ENCODE data around the gene LMBR1.
"Not testable (repeated sequence)": the region's sequence is repeated elsewhere in the genome, so short reads cannot be mapped to it uniquely, and the experiment has no call there.

Gene LMBR1

GRCh38 chr7:156920487-156921373, 27.7 kb upstream of the LMBR1 start:
- H3K4me1 ChIP-seq (ENCODE audit: insufficient read depth, low read length); H2AFZ ChIP-seq (ENCODE audit: low read depth, low read length); H3K4me3 ChIP-seq (ENCODE audit: low read length); H3K36me3 ChIP-seq (ENCODE audit: insufficient read depth, low read length); H3K27me3 ChIP-seq (ENCODE audit: insufficient read depth, low read length); H3K9me3 ChIP-seq (ENCODE audit: low read length): not testable (repeated sequence)

GRCh38 chr7:156920076-156920475, 27.1 kb upstream of the LMBR1 start:
- no peaks in the 10 kb centered on the region for H3K36me3 ChIP-seq (ENCODE audit: insufficient read depth, low read length)
- H2AFZ ChIP-seq (ENCODE audit: low read depth, low read length) = no peak overlapping the region
- H3K4me1 ChIP-seq (ENCODE audit: insufficient read depth, low read length) = peaks cover 2% of the 10 kb centered on the region
- H3K9me3 ChIP-seq (ENCODE audit: low read length) = peaks cover 2% of the 10 kb centered on the region
- no peaks in the 10 kb centered on the region for H3K27me3 ChIP-seq (ENCODE audit: insufficient read depth, low read length)
- H3K4me3 ChIP-seq (ENCODE audit: low read length) = no peak overlapping the region

- Histone ChIP-seq H3K9me3 (ENCODE audit: low read length) (peaks cover 2% of the 10 kb centered on the region), H3K4me3 (ENCODE audit: low read length) (no peak overlapping the region), H3K36me3 (ENCODE audit: insufficient read depth, low read length) (no peaks in the 10 kb centered on the region), H3K27me3 (ENCODE audit: insufficient read depth, low read length) (no peaks in the 10 kb centered on the region), H2AFZ (ENCODE audit: low read depth, low read length) (no peak overlapping the region), H3K4me1 (ENCODE audit: insufficient read depth, low read length) (peaks cover 2% of the 10 kb centered on the region)
These were observed 26.2 kb upstream of the LMBR1 start for GRCh38 chr7:156919132-156919713.

GRCh38 chr7:156918635-156919034, 25.7 kb upstream of the LMBR1 start:
- Histone ChIP-seq H3K36me3 (ENCODE audit: insufficient read depth, low read length) (no peaks in the 10 kb centered on the region), H3K4me1 (ENCODE audit: insufficient read depth, low read length) (peaks cover 2% of the 10 kb centered on the region), H3K4me3 (ENCODE audit: low read length) (no peak overlapping the region), H3K9me3 (ENCODE audit: low read length) (peaks cover 2% of the 10 kb centered on the region), H3K27me3 (ENCODE audit: insufficient read depth, low read length) (no peaks in the 10 kb centered on the region), H2AFZ (ENCODE audit: low read depth, low read length) (no peak overlapping the region)

- not testable (repeated sequence) for H3K9me3 ChIP-seq (ENCODE audit: low read length); H2AFZ ChIP-seq (ENCODE audit: low read depth, low read length); H3K4me1 ChIP-seq (ENCODE audit: insufficient read depth, low read length); H3K4me3 ChIP-seq (ENCODE audit: low read length); H3K27me3 ChIP-seq (ENCODE audit: insufficient read depth, low read length); H3K36me3 ChIP-seq (ENCODE audit: insufficient read depth, low read length)
These were observed 16.7 kb upstream of the LMBR1 start for GRCh38 chr7:156909574-156910252.

- H3K9me3 ChIP-seq (ENCODE audit: low read length) = no peaks in the 10 kb centered on the region
- H3K36me3 ChIP-seq (ENCODE audit: insufficient read depth, low read length) = no peaks in the 10 kb centered on the region
- no peak overlapping the region for H3K4me3 ChIP-seq (ENCODE audit: low read length)
- no peaks in the 10 kb centered on the region for H3K27me3 ChIP-seq (ENCODE audit: insufficient read depth, low read length)
- no peaks in the 10 kb centered on the region for H3K4me1 ChIP-seq (ENCODE audit: insufficient read depth, low read length)
- no peak overlapping the region for H2AFZ ChIP-seq (ENCODE audit: low read depth, low read length)
These were observed 14.7 kb upstream of the LMBR1 start for GRCh38 chr7:156907656-156908055.

GRCh38 chr7:156906200-156906649, 13.2 kb upstream of the LMBR1 start:
- no peaks in the 10 kb centered on the region for H3K9me3 ChIP-seq (ENCODE audit: low read length)
- no peak overlapping the region for H3K4me3 ChIP-seq (ENCODE audit: low read length)
- H3K27me3 ChIP-seq (ENCODE audit: insufficient read depth, low read length) = no peaks in the 10 kb centered on the region
- no peaks in the 10 kb centered on the region for H3K36me3 ChIP-seq (ENCODE audit: insufficient read depth, low read length)
- H3K4me1 ChIP-seq (ENCODE audit: insufficient read depth, low read length) = no peaks in the 10 kb centered on the region
- no peak overlapping the region for H2AFZ ChIP-seq (ENCODE audit: low read depth, low read length)

GRCh38 chr7:156903232-156903909, 10.4 kb upstream of the LMBR1 start:
- Histone ChIP-seq H3K4me3 (ENCODE audit: low read length) (no peak overlapping the region), H3K36me3 (ENCODE audit: insufficient read depth, low read length) (no peaks in the 10 kb centered on the region), H3K9me3 (ENCODE audit: low read length) (no peaks in the 10 kb centered on the region), H3K4me1 (ENCODE audit: insufficient read depth, low read length) (no peaks in the 10 kb centered on the region), H2AFZ (ENCODE audit: low read depth, low read length) (no peak overlapping the region), H3K27me3 (ENCODE audit: insufficient read depth, low read length) (no peaks in the 10 kb centered on the region)

GRCh38 chr7:156900093-156900492, 7.1 kb upstream of the LMBR1 start:
- H2AFZ ChIP-seq (ENCODE audit: low read depth, low read length); H3K4me1 ChIP-seq (ENCODE audit: insufficient read depth, low read length); H3K9me3 ChIP-seq (ENCODE audit: low read length); H3K27me3 ChIP-seq (ENCODE audit: insufficient read depth, low read length); H3K4me3 ChIP-seq (ENCODE audit: low read length); H3K36me3 ChIP-seq (ENCODE audit: insufficient read depth, low read length): not testable (repeated sequence)

- no peaks in the 10 kb centered on the region for H3K4me1 ChIP-seq (ENCODE audit: insufficient read depth, low read length)
- no peak overlapping the region for H2AFZ ChIP-seq (ENCODE audit: low read depth, low read length)
- no peaks in the 10 kb centered on the region for H3K36me3 ChIP-seq (ENCODE audit: insufficient read depth, low read length)
- H3K4me3 ChIP-seq (ENCODE audit: low read length) = no peak overlapping the region
- H3K9me3 ChIP-seq (ENCODE audit: low read length) = no peaks in the 10 kb centered on the region
- no peaks in the 10 kb centered on the region for H3K27me3 ChIP-seq (ENCODE audit: insufficient read depth, low read length)
These were observed 6.0 kb upstream of the LMBR1 start for GRCh38 chr7:156898938-156899337.

GRCh38 chr7:156897673-156898072, 4.7 kb upstream of the LMBR1 start:
- Histone ChIP-seq H3K36me3 (ENCODE audit: insufficient read depth, low read length) (no peaks in the 10 kb centered on the region), H3K9me3 (ENCODE audit: low read length) (no peaks in the 10 kb centered on the region), H2AFZ (ENCODE audit: low read depth, low read length) (no peak overlapping the region), H3K4me3 (ENCODE audit: low read length) (no peak overlapping the region), H3K4me1 (ENCODE audit: insufficient read depth, low read length) (no peaks in the 10 kb centered on the region), H3K27me3 (ENCODE audit: insufficient read depth, low read length) (no peaks in the 10 kb centered on the region)

- Histone ChIP-seq H3K4me3 (ENCODE audit: low read length) (no peak overlapping the region), H3K36me3 (ENCODE audit: insufficient read depth, low read length) (no peaks in the 10 kb centered on the region), H2AFZ (ENCODE audit: low read depth, low read length) (no peak overlapping the region), H3K4me1 (ENCODE audit: insufficient read depth, low read length) (peaks cover 6% of the 10 kb centered on the region), H3K9me3 (ENCODE audit: low read length) (no peaks in the 10 kb centered on the region), H3K27me3 (ENCODE audit: insufficient read depth, low read length) (no peaks in the 10 kb centered on the region)
These were observed 3.5 kb upstream of the LMBR1 start for GRCh38 chr7:156896388-156897022.
